NCI-H748 (cell line): Measurements from ENCODE around the gene SPOCK1.
A peak's percentile ranks its signal among the peaks of the same experiment; 100 is the strongest.

Source experiments
- DNase-seq: peaks from one replicate; lab custom pipeline; 2025; ENCODE audit not compliant: unreplicated experiment; lab: John Stamatoyannopoulos, UW

The SPOCK1 gene

DNA sequence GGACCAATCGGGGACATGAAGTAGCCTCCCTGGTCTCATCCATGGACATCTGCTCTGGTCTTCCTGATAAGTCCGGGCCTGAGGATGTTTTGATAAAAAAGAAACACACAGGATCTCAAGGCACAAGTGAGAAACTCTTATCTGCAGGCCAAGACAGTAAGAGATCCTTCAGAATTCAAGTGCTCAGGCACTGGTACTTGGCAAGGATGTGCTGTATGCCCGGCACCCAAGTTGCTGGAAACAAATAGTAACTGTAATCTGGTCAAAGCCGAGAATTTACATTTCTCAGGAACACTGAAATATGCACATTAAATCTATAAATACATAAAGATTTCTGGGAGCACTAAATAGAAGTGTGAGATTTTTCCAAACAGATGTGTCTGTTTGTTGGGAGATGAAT is 165.7 kb downstream of the SPOCK1 start:
- no peak for DNase-seq

DNA sequence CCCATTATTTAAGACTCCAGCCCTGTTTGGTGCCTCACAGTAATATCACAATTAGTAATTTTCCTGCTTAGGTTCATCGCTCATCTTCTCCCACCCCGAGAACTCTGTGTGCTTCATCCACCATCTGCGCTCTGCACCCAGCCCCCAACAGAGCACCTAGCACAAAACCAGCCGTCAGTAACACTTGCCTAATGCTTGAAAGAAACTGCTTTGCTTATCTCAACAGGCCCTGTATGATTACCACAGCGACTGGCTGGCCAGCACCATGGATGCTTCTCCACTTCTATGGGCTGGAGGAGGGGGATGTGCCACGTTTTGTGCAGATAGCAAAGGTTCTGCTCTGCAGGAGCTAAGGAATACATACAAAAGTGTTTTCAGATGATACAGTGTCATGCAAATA is 166.8 kb downstream of the SPOCK1 start:
- DNase-seq, result no peak

DNA sequence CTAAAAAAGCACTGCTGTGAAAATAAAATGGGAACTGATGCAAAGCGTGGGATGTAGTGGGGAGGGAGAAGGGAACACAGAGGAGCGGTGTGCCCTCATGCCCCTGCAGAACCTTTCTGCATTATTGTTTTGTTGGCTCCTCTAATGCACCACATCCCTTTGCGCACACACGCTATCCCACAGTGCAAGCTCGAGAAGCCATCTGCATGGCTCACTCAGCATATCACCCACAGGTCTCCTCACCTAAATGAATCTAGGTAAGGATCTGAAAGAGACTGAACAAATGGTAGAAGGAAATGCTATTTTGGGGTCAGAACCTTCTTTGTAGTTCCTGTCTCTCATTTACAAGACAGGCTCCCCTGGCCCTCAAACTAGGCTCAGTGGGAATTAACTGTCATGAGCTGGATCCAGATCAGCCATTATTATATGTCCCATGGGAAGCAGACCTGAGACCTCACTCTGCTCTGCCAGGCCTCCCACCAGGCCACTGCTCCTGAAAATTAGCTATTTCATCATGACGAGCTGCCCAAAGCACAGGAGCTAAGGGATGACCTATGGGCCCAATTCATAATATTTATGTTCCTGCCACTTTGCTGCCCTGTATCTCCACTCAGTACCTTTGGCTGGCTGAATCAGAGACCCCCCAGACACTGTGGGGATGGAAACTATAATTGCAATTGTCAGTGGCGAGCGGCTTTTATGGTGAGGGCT is 169.4 kb downstream of the SPOCK1 start:
- no peak for DNase-seq

DNA sequence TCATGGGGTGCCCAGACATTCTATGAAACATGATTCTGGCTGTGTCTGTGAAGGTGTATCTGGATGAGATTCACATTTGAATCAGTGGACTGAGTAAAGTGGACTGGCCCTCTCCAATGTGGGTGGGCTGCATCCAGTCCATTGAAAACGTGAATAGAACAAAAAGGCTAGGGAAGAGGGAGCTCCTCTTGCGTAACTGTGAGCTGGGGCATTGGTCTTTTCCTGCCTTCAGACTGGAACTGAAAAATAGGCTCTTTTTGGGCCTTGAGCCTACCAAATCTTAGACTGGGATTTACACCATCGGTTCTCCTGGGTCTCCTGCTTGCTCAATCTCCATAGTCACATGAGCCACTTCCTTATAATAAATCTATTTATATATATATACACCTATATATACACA is 170.1 kb downstream of the SPOCK1 start:
- no peak for DNase-seq

DNA sequence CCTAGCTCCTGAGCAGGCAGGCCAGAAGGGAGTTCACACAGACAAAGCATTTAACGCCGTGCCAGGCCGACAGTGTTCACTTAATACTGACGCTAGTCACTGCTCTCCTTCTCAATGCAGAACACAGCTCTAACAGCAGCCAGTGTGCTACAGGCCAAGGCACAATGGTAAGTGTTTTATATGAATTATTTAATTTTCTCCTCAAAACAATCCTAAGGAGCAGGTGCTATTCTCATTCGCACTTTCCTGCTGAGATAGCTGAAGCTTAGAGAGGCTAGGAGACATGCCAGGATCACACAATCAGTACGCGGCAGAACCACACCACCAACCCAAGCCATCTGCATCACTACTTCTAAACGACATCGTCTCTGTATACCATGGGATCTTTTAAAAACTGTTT is 170.7 kb downstream of the SPOCK1 start:
- DNase-seq, result no peak

DNA sequence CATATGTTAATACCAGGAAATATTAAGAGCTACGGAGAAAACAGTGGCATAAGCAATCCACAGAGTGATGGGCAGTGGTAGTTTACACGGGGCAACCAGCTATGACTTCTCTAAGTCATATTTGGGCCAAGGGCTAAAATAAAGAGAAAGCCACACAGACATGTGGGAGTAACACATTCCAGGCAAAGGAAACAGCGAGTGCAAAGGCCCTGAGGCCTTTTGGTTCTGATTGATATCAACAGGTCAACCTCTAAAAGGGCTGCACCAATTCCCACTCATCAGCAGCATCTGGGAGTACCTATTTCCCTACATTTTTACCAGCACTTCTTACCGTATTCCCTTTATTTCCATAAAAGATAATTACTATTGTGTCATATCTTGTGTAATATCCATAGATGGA is 173.4 kb downstream of the SPOCK1 start:
- no peak for DNase-seq

DNA sequence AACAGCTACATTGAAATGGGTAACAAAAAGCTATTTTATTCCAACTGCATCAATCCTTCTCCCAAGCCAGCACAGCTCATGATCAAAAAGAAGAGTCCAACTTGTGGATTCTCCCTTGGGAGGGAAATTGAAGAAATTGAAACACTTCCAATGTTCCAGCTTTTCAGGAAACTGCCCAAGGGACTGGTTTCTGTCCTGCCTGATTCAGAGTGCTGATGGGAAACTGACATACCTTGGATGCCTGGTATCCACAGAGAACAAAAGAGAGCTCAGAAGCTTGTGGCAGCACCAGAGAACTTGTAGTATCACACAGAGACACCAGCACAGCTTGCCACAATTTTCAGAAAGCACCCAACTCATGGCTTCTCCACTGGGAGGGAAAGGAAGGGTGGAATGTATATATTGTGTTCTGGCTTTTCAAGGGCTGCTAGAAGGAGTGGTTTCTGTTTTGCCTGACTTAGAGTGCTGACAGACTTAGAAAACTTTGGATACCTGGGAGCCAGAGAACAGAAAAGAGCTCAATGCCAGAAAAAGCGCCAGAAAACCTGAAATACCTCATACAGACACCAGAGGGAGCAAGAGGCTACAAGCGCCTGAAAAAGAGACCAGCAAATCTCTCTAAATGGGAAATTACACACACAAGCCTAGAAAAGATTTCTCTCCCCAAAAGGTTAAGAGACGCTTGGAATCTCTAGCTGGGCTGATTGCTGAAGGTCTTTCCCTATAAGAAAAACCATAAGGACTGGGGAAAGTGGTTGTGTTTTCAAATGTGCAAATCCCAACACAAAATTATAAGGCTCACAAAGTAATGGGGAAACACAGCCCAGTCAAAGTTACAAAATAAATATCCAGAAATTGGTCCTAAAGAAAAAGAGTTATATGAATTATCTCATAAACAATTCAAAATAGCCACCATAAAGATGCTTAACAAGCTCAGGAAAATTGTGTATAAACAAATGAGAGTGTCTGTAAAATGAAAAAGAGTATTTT is 178.8 kb downstream of the SPOCK1 start:
- peak; percentile 58 for DNase-seq

DNA sequence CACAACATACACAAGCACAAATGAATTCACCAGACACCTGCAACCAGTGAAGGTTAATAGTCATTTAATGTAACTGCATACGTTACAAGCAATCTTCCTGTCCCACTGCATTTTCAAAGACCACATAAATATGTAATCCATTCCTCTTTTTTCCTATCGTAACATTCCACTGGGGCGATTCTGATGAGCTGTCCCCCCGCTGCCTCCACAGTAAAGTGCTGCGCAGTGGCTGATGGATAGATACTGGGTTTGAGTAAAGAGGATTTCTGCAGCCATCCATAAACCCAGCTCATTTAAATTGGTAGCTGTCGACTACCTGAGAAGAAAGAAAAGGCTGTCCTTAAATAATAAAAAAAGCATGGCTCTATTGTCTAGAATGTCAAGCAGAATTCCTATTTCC is 181.1 kb downstream of the SPOCK1 start:
- no peak for DNase-seq

DNA sequence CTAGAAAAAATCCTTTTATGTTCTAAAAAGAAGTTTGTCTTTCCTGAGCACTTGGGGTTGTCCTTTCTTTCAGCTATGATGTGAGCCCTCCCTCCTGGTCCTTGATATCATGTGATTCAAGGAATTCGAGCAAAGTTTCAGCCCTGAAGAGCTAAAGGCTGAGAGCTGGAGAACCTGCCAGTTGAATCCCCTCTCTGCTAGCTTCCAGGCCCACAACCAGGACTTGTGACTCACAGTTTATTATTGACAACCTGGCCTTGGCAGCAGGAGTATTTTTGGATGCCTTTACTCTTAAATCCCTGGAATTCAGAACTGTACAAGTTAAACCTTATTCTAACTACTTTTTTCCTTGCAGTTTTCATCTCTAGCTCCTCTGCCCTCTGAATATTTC is 182.8 kb downstream of the SPOCK1 start:
- DNase-seq, result no peak

DNA sequence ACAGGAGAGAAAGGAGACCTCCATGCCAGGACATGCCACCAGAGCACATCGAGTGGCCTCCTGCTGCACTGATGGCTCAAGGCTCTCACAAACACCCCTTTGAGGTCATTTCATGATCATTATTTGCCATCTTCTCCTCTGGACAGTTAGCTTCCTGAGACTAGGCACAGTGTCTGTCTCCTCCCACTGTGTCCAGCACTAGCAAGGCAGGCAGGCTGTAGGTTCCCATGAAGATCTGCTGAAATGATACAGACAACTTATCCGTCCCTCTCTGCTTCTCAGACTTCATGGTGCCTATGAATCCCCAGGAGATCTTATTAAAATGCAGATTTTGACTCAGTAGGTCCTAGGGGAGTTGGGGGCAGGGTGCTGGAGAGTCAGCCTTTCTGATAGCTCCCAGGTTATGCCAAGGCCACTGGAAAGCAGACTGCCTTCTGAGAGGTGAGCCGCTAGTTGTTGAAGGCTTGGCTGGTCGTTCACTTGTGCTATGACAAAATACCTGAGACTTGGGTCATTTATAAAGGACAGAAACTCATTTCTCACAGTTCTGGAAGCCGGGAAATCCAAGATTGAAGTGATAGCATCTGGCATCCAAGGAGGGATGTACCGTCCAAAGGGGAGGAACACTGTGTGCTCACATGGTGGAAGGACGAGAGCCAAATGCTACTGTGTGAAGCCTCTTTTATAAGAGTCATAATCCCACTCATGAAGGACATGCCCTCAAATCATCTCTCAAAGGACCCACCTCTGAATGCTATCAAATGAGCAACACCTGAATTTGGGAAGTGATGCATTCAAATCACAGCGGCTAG is 183.4 kb downstream of the SPOCK1 start:
- no peak for DNase-seq

DNA sequence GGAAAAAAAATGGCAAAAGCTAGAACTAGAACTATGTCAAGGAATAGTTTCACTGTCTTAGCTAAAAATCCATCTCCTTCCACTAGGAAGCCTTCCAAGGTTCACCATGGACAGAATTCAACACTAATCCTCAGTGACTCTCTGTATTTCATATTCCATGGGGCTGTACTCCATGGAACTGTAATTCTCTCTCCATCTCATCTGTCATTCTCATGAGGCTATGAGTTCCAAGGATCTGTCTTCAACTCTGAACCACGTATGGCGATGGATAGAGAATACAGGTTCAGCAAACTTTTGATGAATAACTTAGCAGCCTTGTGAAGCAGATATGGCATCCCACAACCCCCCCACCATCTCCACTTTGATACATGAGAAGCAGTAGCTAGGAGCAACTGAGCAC is 184.0 kb downstream of the SPOCK1 start:
- DNase-seq, result no peak

DNA sequence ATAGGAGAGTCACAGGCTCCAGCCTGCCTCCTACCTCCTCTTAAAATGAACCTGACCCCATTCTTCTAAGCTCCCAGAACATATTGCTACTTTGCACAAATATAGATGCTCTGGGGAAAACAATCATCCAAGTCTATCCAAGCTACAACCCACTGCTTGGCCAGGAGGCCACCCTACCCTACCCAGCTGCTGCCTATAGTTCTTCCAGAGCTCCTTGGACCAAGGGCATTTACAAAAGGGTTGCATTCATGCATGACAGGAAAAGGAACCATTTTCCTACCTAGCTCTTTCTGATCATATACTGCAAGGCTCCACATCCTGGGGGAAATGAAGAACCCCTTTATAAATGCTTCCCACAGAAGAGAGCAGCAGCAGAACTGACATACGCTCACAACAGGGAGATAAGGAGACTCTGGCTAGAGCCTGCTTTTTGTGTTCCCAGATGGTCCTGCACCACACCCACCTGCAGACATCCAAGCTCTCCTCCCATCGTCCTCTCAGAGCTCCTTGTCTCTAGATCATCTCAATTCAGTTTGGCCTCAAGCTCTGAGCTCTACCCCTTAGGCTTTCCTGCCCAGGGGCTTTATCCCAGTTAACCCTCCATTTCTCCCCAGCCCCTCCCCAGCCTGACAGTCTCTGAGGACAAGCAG is 185.5 kb downstream of the SPOCK1 start:
- no peak for DNase-seq

DNA sequence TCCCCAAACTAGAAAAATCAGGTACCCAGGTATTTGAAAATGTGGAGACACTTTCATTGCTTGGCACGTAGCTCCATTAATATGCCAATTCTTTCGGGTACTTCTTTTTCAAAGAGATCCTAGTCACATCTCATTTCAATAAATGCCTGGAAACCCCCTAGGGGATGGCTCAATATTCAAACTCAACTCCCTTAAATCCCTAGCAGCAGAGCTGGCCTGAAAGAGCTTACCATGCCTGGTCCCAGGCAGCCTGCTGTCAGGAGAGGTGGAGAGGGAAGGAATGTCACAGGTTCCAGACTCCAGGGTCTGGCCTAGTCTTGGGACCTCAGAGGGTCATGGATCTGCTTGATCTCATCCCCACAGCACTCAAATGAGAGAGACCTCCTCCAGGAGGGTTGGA is 187.1 kb downstream of the SPOCK1 start:
- DNase-seq, result no peak

DNA sequence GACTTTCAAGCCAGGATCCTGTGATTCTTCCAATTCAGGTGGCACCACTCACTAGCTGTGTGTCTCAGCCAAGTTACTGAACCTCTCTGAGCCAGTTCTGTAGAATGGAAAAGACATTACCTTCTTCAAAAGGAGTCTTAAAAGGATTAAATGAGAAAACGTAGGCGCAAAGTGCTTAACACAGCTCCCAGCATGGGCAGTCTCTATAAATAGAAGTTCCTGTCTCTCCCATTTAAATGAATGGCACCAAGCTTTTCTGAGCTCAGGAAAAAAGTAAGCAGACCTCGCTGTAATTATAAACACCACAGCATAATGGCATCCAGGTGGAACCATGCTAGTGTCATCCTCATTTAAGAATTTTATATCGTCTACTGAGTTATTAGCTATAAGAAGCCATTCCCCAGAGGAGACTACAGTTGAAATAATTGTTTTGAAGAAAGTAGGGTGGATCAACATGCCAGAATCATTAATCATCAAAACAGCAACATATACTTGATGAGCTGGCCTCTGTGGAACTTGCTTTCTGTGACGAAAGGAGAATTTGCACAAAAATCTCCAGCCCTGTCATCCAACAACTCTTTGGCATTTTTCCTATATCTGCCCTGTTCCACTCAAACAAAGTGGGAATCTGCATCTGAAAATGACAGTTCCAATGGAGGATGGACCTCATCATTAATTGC is 188.9 kb downstream of the SPOCK1 start:
- DNase-seq, result no peak

DNA sequence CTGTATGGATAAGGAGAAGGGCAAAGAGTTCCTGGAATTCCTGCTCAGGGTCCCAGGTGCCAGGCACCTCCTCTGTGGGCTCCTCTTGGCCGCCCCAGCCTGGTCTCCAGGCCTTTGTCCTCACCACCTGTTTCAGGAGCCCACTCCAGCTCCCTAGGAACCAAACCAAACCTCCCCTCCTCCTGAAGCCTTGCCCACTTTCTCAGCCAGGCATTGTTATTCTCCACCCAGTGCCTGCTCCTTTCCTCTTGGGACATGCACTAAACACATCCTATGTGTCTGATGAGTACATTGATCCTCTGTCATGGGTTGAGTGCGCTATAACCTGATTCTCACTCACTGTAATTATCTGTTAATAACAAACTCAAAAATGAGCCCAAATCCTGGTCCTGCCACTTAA is 189.8 kb downstream of the SPOCK1 start:
- DNase-seq, result no peak

DNA sequence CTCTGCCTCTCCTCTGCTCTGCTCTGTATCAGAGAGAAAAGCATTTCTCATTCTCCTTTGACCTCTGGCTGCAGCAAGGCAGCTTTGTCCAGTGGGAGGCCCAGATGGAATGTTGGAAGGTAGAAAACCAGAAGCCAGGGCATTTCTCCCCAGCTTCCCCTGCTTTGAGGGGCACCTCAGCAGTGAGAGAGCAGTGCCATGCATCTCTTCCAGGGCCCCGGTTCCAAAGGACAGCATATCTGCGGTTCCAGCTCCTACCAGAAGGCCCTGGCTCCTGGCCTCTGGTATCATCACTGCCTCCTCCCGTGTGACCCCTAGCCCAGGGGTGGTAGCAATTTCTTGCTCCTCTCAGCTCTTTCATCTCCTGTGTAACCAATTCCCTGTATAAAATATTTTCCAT is 190.8 kb downstream of the SPOCK1 start:
- no peak for DNase-seq

DNA sequence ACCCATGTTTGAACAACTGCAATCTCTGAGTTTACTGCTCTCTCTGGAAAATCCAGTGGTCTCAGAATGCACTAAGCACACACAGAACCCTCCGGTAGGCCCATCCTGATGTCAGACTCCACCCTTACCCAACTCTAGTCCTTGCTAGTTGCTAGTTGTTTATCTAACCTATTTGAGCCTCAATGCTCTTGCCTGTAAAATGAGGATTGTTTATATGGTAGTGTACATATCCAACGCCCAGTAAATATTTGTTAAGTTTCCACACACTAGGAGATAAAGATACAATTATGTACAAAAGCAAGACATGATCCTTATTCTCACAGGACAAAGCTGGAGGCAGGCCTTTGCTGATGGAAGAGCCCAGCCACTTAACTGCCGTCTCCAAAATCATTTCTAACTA is 192.2 kb downstream of the SPOCK1 start:
- DNase-seq, result peak; percentile 19

DNA sequence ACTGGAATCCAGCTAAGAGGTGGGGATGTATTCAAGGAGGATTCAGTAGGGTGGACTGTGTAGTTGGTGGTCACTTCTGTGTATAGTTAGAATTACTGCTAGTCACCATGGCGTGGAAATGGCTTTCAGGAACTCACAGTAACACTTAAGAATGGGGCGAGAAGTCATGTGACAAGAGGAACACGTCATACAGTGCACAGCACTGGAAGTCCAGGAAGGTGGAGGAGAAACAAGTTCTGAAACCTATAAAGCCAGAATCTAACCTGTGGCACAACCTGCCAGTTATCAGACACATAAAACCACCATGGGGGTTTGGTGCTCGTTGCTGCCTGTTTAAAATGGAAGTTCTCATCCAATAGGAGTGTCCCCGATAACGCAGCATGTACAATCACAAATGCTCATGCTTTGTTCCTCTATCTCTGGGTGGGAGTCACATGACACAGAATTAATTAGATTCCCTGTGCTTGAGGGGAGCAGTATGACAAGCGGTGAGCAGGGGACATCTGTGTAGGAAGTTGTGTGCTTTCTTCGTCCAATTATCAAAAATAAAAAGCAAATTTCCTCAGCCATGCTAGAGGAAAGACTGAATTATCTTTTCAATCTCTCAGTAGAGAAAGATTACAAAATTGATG is 193.0 kb downstream of the SPOCK1 start:
- DNase-seq, result no peak

DNA sequence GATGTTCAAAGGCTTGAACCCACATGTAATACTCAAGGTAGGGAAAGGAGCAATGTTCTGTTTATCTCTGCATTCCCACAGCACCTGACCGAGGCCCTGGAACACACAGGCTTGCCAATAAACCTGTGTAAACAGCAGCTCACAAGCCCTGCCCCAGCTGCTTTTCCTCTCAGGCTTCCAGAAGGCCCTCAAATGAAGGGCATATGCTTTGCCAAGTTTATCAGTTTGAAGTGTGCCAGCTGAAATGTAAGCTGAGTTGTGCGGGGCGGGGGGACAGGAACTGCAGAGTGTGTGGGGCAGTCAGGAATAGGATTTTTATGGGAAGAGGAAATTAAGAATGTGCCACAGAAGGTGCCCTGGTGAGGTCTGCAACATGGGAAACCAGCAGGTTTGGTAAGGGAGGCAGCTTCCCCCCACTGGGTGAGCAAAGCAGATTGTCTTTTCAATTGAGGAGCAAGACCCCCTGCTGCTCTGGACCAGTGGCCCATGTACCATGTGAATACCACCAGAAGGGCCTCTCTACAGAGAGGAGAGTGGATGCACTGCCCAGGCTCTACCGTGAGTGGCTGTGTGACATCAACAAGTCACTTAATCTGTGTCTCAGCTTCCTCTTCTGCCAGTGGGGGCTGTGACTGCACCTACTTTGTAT is 194.8 kb downstream of the SPOCK1 start:
- DNase-seq, result peak; percentile 85
